GM19467 (cell line): ENCODE data around the gene NDUFA13.
"Not testable (repeated sequence)": the region's sequence is repeated elsewhere in the genome, so short reads cannot be mapped to it uniquely, and the experiment has no call there.

Source experiments
- ATAC-seq: cut with Tn5 transposase; IDR thresholded peaks from one replicate; pipeline ENCODE4 v1.9.1; 2021; ENCODE audit warnings: mild to moderate bottlenecking, moderate library complexity; ENCODE audit not compliant: unreplicated experiment

The NDUFA13 gene

DNA sequence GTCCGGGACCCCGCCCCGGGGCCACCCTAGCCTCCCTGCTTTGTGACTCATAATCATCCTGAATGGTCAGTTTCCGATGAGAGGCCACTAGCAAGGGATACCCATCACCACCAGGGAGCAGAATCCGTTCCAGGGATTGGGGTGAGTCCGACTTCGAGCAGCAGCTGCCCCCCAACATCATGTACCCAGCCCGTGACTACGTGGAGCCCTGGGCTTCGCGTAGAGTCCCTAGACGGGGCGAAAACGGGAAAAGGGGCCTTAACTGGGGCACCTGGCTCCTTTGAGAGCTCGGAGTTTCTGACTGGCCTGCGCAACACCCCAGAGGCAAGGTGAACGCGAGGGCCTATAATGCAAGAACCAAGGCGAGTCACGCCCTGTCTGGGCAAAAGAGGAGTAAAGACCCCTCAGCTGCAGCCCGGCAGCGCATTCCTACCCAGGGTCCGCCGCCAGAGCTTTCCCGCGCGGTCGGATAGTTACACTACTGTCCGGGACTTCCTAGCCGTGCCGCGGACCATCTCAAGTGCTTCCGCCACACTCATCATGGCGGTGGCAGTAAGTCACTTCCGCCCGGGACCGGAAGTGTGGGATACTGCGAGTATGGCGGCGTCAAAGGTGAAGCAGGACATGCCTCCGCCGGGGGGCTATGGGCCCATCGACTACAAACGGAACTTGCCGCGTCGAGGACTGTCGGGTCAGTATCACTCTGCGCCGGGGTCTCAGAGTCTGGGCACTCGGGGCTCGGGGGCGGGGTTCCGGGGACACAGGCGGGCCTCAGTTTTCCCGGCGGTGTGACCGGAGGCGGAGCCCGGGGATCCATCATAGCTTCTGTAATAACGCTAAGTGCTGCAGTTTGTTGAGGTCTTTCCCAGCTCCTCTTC, at the start of gene NDUFA13:
NDUFA13 (plus strand) TSS at position 584 of the 878 bp plus-strand sequence; CDS start at position 598, 14 bp downstream.
- peak; percentile 89 for ATAC-seq

- no peak for ATAC-seq
Observed at GRCh38 chr19:19468424-19469050, 47.5 kb upstream of the NDUFA13 start.

GRCh38 chr19:19470579-19470978, 45.4 kb upstream of the NDUFA13 start:
- ATAC-seq = no peak

DNA sequence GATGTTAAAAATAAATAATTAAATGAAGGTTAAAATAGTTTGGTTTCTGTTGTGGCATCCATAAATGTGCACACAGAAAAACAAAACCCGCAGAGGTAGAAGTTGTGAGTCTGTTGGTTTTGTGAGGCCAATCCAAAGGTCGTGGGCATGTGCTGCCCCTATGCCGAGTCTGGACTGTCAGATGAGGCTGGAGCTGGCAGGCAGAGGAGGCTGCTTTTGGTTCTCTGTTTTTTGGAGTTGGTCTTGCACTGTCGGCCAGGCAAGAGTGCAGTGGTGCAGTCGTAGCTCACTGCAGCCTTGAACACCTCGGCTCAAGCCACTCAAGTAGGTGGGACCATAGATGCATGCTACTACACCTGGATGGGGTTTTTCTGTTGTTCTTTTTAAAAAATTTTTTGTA, 44.3 kb upstream of the NDUFA13 start:
- ATAC-seq = no peak

DNA sequence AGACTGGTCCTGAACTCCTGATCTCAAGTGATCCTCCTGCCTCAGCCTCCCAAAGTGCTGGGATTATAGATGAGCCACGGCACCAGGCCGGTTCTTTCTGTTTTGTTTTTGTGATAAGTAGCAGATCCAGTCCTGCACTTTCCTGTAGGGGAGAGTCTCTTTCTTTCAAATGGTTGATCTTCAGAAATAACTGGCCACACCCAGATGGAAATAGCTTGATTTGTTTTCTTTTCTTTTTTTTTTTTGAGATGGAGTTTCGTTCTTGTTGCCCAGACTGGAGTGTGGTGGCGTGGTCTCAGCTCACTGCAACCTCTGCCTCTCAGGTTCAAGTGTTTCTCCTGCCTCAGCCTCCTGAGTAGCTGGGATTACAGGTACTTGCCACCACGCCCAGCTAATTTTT, 43.9 kb upstream of the NDUFA13 start:
- ATAC-seq = not testable (repeated sequence)

DNA sequence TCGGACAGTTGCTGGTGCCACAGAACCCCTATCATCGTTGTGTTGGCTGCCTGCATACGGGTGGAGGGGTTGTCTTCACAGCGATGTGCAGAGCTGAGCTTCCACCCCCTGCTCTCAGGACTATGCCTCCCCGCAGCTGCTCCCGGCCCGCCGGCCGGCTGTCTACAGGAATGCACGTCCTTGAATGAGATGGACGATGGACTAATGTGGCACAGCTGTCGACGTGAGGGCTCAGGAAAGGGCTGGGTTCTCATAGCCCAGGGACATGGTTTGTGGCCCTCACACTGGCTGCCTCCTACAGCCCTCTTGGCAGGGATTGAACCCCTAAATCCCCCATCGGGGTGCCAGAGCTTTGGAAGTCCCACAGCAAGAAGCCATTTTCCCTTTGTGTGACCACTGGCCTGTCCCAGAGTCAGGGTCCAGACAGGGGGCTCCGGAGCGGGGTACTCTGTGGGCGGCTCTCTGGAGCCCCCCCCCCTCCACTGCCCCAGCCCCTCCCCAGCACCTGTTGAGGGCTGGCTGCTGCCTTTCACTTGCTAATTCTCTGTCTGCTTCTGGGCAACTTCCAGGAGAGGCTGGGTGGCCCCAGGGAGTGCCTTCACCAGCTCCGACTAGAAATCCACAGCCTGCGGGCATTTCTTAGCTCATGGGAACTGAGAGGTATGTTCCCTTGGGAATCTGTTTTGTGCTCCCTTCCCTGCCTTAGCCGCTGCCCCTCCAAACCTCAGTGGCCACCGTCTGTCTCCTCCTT, 40.8 kb upstream of the NDUFA13 start:
- ATAC-seq = no peak

DNA sequence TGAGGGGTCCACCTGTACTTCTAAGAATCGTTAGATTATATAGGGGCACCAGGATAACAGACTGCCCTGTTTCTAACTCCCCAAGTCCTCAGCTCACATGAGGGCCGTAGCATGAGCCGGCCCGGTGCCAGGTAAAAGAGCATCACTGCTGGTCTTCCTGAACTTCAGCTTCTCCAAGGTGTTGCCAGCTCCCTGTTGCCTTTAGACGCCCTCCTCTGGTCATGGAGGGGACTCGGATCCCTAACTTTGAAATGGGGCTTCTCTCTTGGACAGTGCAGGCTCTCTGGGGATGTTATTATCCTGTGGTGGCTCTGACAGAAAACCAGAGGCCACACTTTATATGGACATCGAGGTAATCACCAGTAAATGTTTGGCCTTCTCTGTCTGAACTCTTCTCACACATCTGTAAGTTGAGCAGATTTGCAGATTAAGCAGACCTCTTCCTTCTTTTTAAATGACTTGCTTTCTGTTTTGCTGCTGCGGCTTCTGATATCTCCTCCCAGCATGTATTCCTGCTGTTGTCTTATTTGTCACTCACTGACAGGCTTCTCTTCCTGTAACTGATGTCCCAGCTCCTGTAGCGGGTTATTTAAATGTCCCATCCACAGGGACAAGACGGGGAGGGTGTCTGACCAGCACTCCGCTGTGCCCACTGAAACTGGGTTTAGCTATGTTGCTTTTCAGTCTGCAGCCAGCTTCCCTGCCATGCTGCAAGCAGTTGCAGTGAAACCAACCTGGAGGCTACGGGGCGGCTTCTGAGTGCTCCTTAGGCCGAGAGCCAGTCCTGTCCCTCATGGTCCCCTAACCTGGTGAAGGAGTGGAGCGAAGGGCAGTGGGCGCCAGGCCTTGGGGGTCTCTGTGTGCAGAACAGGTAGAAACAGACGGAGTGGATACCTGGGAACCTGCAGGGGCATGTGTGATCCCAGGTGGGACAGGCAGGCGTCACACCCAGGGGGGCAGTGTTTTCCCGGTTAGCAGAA, 39.9 kb upstream of the NDUFA13 start:
- no peak for ATAC-seq

GRCh38 chr19:19477705-19478383, 38.2 kb upstream of the NDUFA13 start:
- ATAC-seq = no peak

DNA sequence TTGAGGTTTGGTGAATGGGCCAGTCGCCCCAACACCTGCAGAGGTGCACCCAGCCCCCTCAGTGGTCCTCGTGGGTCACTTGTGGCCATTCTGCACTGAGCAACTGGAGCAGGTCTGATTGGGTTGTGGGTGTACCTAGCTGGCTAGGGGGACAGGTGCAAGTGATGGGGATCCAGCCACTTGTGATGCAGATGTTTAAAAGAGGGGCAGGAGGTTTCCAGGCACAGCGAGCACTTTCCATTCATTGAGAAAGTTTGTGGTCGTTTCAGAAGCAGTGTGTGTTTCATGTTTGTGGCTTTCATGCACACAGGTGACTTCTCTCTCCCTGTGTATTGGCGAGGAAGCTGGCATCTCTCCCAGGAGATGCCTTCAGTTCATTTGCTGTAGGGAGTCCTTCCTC, 35.3 kb upstream of the NDUFA13 start:
- ATAC-seq = no peak

- ATAC-seq = no peak
Observed at GRCh38 chr19:19482809-19483596, 33.0 kb upstream of the NDUFA13 start.

DNA sequence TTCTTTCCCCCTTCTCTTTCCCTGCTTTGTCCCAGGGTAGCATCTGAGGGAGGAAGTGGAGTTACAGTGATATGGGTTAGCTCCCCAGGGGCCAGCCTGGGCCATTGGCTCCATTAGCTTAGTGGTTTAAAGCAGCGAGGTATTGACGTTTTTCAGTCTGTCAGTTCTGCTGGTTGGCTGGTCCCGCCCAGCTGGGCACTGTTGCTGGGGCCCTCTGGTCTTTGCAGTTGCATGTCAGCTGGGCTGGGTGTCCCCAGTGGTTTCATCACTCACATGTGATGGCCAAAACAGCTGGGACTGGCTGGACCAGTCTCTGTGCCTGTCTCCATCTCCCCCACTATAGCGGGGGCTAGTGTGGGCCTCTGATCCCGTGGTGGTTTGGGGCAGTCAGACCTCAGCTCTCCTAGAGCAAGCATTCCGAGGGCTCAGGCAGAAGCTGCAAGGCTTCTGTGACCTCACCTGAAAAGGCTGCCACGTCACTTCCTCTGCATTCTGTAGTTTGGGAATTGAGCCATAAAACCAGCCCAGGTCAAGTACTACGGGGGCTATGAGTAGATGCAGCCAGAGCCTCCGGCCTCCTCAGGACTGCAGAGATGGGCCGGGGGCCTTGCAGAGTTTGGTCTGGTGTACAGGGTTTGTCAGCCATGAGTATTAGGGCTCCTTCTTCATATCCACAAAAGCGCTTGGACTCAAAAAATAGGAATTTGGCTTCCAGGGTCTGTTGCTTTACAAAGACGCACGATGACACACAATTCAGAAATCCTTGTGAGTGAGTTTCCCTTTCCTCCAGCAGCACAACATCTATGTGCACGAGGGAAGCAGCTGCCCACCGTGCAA, 30.6 kb upstream of the NDUFA13 start:
- ATAC-seq = no peak

DNA sequence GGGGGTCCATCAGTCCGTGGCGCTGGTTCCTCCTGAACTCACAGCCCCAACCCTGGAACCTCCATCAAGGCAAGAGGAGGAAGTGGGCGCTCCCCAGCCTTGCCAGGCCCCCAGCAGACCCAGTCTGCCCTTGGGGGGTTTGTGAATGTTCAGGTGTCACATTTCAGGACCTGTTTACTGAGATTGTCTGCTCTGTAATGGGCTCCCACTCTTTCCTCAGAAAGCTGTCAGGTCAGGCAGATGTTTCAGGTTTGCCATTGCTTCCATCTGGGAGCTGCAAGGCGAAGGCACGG, 30.1 kb upstream of the NDUFA13 start:
- ATAC-seq = no peak

DNA sequence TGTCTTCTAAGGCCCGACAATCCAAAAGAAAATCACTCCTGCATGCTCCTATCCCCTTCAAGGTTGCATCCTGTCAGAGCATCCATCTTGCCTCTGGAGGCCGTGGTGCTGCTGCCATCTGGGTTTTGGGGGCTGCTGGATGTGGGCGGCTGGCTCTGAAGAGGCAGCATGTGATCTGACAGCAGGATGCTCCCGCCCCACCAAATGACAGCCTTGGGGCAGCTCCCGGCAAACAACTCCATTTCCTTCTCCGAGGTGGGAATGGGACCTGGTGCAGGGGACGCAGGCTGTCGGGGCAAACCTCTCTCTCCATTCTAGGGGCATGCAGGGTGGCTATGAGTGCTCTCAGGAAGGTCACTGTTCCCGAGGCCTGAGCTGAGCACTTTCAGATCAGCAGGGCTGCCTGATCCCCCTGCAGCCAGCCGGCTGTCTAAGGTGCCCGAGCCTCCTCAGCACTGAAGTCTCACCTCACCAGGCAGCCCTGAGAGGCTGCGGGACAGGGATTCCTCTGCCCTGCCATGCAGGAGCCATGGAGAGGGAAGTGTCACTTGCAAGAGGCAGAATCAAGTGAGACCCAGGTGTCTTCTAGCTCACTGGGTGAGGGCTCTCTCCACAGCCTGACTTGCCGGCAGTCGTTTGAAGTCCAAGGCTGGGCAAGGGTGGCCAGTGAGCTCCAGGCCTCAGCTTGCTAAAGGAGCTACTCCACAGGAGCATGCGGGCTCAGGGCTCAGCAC, 29.5 kb upstream of the NDUFA13 start:
- ATAC-seq = no peak

GRCh38 chr19:19487077-19487949, 28.7 kb upstream of the NDUFA13 start:
- ATAC-seq = no peak

DNA sequence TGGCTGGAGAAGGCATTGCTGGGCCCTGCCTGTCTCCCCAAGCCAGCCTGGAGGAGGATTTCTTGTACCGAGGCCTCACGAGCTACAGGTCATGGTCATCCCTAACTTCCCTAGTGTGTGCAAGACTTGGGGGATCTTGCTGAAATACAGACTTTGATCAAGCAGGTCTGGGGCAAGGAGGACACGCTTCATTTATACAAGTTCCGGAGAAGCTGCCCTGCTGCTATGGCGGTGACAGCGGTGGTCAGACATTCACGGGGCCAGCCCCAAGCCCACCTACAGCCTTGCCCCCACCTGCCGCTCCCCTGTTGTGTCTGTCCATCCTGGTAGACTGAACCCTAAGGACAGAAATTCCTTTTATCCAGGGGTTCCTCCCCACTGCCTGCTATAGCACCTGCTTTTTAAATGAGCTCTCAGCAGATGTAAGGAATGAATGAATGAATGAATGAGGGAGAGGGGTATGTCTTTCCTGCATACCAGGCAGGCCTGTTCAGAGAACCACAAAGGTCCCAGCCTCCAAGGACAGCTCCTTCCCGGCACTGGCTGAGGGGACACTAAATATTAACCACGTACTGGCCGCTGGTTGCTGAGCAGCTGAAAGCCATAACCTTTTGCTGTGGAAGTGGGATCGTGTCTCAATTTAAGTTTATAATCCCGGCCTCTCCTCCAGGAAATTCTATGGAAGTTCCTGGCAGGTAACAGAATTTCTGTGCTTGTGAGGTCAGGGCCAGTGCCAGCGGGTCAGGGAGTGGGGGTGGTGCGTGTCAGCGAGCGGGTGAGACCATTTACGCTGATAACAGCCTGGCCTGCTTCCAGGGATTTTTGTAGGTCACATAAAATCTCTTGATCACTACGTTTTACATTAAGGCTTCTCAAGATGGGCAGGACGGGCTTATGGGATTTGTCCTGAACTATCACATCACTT, 27.8 kb upstream of the NDUFA13 start:
- ATAC-seq = no peak
